ENCODE measurements around the gene SLC22A3. TPM values are rescaled to one million over a fixed set of nuclear protein-coding genes. Genes with fewer than 3 reads are reported as not detected.

SLC22A3 gene
- total RNA-seq, 1 donor from 2014 or later, result 0.18 TPM

GRCh38 chr6:160375561-160375949 lies 27.4 kb downstream of the SLC22A3 start:
- Mint-ChIP-seq H3K4me1 (ENCODE audit: unreplicated experiment) (no peaks in the 10 kb centered on the region), H3K9me3 (ENCODE audit: unreplicated experiment) (no peaks in the 10 kb centered on the region), H3K27ac (ENCODE audit: unreplicated experiment) (no peak overlapping the region), H3K4me3 (ENCODE audit: unreplicated experiment) (no peak overlapping the region), H3K36me3 (ENCODE audit: low read depth, unreplicated experiment) (no peaks in the 10 kb centered on the region), H3K27me3 (ENCODE audit: unreplicated experiment) (peaks cover 4% of the 10 kb centered on the region)
- TF ChIP-seq CTCF (IDR thresholded peaks at IDR 0.05; ENCODE audit: unreplicated experiment), result no peak
- DNase-seq (ENCODE audit: low spot score), result no peak

GRCh38 chr6:160376445-160376844 lies 28.3 kb downstream of the SLC22A3 start:
- no peak for TF ChIP-seq CTCF (IDR thresholded peaks at IDR 0.05; ENCODE audit: unreplicated experiment)
- no peaks in the 10 kb centered on the region for H3K36me3 Mint-ChIP-seq (ENCODE audit: low read depth, unreplicated experiment)
- H3K4me1 Mint-ChIP-seq (ENCODE audit: unreplicated experiment), result no peaks in the 10 kb centered on the region
- DNase-seq (ENCODE audit: low spot score), result no peak
- peaks cover 2% of the 10 kb centered on the region for H3K27me3 Mint-ChIP-seq (ENCODE audit: unreplicated experiment)
- no peak overlapping the region for H3K27ac Mint-ChIP-seq (ENCODE audit: unreplicated experiment)
- H3K4me3 Mint-ChIP-seq (ENCODE audit: unreplicated experiment), result no peak overlapping the region
- no peaks in the 10 kb centered on the region for H3K9me3 Mint-ChIP-seq (ENCODE audit: unreplicated experiment)

GRCh38 chr6:160378218-160378617 lies 30.0 kb downstream of the SLC22A3 start:
- TF ChIP-seq CTCF (IDR thresholded peaks at IDR 0.05; ENCODE audit: unreplicated experiment), result no peak
- H3K36me3 Mint-ChIP-seq (ENCODE audit: low read depth, unreplicated experiment), result no peaks in the 10 kb centered on the region
- H3K27ac Mint-ChIP-seq (ENCODE audit: unreplicated experiment), result no peak overlapping the region
- no peaks in the 10 kb centered on the region for H3K4me1 Mint-ChIP-seq (ENCODE audit: unreplicated experiment)
- no peaks in the 10 kb centered on the region for H3K9me3 Mint-ChIP-seq (ENCODE audit: unreplicated experiment)
- peaks cover 2% of the 10 kb centered on the region for H3K27me3 Mint-ChIP-seq (ENCODE audit: unreplicated experiment)
- H3K4me3 Mint-ChIP-seq (ENCODE audit: unreplicated experiment), result no peak overlapping the region
- DNase-seq (ENCODE audit: low spot score), result no peak

GRCh38 chr6:160378882-160379281 lies 30.7 kb downstream of the SLC22A3 start:
- H3K27me3 Mint-ChIP-seq (ENCODE audit: unreplicated experiment), result peaks cover 2% of the 10 kb centered on the region
- no peak for TF ChIP-seq CTCF (IDR thresholded peaks at IDR 0.05; ENCODE audit: unreplicated experiment)
- no peak overlapping the region for H3K27ac Mint-ChIP-seq (ENCODE audit: unreplicated experiment)
- H3K36me3 Mint-ChIP-seq (ENCODE audit: low read depth, unreplicated experiment), result no peaks in the 10 kb centered on the region
- H3K4me3 Mint-ChIP-seq (ENCODE audit: unreplicated experiment), result no peak overlapping the region
- no peak for DNase-seq (ENCODE audit: low spot score)
- no peaks in the 10 kb centered on the region for H3K9me3 Mint-ChIP-seq (ENCODE audit: unreplicated experiment)
- no peaks in the 10 kb centered on the region for H3K4me1 Mint-ChIP-seq (ENCODE audit: unreplicated experiment)

- Mint-ChIP-seq H3K27ac (ENCODE audit: unreplicated experiment) (no peak overlapping the region), H3K9me3 (ENCODE audit: unreplicated experiment) (no peaks in the 10 kb centered on the region), H3K27me3 (ENCODE audit: unreplicated experiment) (no peaks in the 10 kb centered on the region), H3K4me3 (ENCODE audit: unreplicated experiment) (no peak overlapping the region), H3K36me3 (ENCODE audit: low read depth, unreplicated experiment) (no peaks in the 10 kb centered on the region), H3K4me1 (ENCODE audit: unreplicated experiment) (no peaks in the 10 kb centered on the region)
- no peak for TF ChIP-seq CTCF (IDR thresholded peaks at IDR 0.05; ENCODE audit: unreplicated experiment)
- no peak for DNase-seq (ENCODE audit: low spot score)
These were observed 31.3 kb downstream of the SLC22A3 start for GRCh38 chr6:160379466-160379865.
